HG03521 (cell line): ENCODE results near the gene TMEM92.

Source experiments
- ATAC-seq: cut with Tn5 transposase; IDR thresholded peaks from one replicate; pipeline ENCODE4 v1.9.1; 2021; ENCODE audit warnings: mild to moderate bottlenecking, moderate library complexity; ENCODE audit not compliant: unreplicated experiment

Gene TMEM92

GRCh38 chr17:50322271-50322670 is 48.0 kb downstream of the TMEM92 start:
- no peak for ATAC-seq

GRCh38 chr17:50323060-50323459 is 48.8 kb downstream of the TMEM92 start:
- no peak for ATAC-seq

DNA sequence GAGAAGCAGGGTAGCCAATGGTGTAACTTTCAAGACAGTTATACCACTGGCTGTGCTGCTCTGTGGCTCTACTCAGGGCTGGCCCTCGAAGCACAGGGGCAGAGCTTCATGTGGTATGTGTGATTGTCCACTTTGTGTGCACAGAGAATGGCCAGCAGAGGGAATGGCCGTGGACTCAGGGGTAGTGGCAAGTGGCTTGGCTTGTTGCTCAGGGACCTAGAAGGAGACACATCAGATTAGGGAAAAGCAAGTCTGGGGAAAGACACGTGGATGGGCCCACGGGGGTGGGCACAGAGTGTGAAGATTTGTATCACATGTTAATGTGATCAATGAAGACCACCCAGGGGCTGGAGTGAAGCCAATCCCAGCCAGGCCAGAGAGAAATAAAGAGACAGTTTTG is 51.6 kb downstream of the TMEM92 start:
- no peak for ATAC-seq

DNA sequence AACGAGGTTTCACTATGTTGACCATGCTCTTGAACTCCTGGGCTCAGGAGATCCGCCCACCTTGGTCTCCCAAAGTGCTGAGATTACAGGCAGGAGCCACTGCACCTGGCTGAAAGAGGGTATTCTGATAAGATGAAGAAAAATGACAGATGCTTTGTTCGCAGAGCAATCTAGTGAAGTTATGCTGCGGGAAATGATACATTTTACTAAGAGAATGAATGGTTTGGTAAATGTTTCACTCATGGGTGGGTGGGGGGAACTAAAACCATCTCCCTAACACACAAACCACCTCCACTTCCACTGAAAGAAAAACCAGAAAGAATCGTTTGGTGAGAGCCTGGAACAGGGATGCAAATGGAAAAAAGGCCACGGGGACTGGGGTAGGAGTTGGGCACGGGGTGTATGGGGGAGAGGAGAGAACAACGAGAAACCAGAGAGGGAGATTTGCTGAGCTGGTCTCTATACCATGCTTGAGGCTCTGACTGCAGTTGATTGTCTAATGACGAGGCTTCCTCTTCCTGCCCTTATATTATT is 52.6 kb downstream of the TMEM92 start:
- ATAC-seq = no peak

DNA sequence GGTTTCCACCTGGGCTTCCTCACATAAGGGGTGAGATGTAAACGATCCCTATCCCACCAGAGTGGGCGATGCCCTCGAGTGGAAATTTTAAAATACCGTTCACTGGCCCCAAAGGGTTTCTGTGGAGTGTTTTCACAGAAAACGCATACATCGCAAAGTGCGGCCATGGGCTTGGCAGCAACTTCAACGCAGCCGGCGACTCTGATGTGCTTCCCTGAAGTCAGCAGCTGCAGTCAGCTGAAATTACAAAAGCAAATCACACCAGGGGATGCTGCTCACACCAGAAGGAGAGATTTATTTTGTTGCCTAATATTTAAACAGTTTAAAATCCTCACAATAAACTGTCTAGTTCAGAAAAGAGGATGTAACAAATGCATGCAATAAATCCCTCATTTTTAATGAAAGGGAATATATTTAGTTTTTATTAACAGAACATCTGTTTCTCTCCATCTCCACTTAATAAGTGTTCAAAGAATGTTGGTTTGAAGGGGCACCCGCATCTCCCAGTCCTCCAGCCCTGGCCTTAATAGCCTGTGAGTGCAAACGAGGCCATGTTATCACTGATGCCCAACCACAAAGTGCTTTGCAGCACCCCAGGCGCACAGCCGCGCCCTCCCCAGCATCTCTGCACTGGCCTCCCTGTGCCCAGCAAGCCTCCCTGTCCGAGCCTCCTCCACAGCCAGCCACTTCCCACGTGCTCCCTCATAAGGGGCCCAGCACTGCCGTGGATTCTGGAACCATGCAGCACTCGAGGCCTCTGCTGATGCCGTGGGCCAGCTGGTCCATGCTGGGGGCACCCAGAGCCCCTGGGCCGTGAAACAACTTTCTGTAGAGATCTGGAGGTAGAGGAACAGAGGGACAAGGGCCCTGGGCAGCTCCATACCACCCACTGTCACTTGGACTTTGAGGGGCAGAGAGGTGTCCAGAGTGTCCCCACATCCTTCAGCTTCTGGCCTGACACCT is 54.4 kb downstream of the TMEM92 start:
- ATAC-seq = no peak

DNA sequence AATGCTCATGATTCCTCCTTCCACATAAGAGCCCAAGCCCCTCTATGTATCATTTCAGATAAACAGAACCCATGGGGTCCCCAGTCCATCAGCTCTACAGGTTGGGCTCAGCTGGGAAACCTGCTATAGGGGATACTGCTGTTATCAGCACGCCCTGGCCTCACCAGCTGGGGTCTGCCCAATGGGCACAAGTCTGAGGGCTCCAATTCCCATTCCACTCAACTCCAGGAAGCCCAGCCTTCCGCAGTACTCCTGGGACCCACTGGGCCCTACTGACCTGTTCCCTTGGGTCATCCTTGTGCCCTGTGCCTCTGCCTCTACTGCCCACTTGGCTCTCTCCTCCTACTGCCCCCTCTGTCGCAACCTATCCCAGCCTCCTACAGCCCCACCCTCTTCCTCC is 55.5 kb downstream of the TMEM92 start:
- no peak for ATAC-seq

DNA sequence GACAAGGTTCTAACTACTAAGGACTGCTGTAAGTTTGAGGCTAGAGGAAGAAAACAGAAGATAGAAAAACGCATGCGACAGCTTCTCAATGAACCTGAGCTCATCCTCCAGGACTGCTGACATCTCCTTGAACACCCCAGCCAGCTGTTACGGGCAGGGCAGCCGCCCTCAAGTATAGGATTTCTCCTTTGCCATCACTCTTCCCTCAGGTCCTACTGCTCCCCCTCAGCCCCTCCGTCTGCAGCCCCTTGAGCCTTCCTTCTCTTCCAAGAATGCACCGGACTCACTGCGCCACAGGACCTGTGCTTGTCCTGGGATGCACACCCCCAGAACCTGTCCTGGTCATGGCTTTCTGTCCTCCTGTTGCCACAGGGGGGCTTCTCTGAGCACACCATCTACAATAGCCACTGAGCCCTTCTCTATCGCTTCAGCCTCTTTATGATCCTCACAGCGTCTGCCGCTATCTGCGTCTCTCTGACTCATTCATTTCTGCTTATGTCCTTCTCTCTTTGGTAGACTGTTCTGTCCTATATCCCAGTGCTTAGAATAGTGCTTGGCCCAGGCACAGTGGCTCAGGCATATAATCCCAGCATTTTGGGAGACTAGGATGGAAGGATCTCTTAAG is 56.0 kb downstream of the TMEM92 start:
- no peak for ATAC-seq
